H1 (cell line): ENCODE results near the gene EEF1AKMT3. TPM values are rescaled to one million over a fixed set of nuclear protein-coding genes. Genes with fewer than 3 reads are reported as not detected.

ENCODE experiments used
- BRCA1 ChIP-seq: IDR thresholded peaks from 2 replicates; pipeline ENCODE4 v1.6.1; 2012; ENCODE audit warnings: low read depth, low read length, improper control_type of control experiment
- CHD2 ChIP-seq: IDR thresholded peaks from 2 replicates; pipeline ENCODE4 v1.6.1; 2012; ENCODE audit warnings: low read length, improper control_type of control experiment
- CTBP2 ChIP-seq: IDR thresholded peaks from 2 replicates; pipeline ENCODE4 v1.7.0; 2011; ENCODE audit warnings: borderline replicate concordance, mild to moderate bottlenecking, moderate library complexity, mixed read lengths, low read length; ENCODE audit not compliant: insufficient read depth, insufficient read length
- CTCF ChIP-seq, 3 experiments: IDR thresholded peaks; 1 replicate in 2 of 3; 2 replicates in 1 of 3; pipeline versions ENCODE4 v1.5.1 to v1.6.1; 2011; ENCODE audit warnings: low read length in 3 of 3, mild to moderate bottlenecking in 3 of 3, inconsistent platforms in 2 of 3, low read depth in 1 of 3, moderate library complexity in 1 of 3; ENCODE audit not compliant: insufficient read depth in 1 of 3; ENCODE audit errors: control extremely low read depth in 1 of 3
- E2F6 ChIP-seq: IDR thresholded peaks from 2 replicates; pipeline ENCODE4 v1.6.1; 2012; ENCODE audit warnings: inconsistent platforms
- EGR1 ChIP-seq: IDR thresholded peaks from 2 replicates; pipeline ENCODE4 v1.6.1; 2011; ENCODE audit warnings: low read depth, low read length, borderline replicate concordance
- MAFK ChIP-seq: IDR thresholded peaks from 2 replicates; pipeline ENCODE4 v1.6.1; 2012; ENCODE audit warnings: low read depth, mild to moderate bottlenecking, improper control_type of control experiment, low read length
- NANOG ChIP-seq: IDR thresholded peaks from 2 replicates; pipeline ENCODE4 v1.6.1; 2011; ENCODE audit warnings: low read length, low read depth, mild to moderate bottlenecking, inconsistent platforms; ENCODE audit not compliant: insufficient read depth, poor library complexity, severe bottlenecking
- NRF1 ChIP-seq: IDR thresholded peaks from 2 replicates; pipeline ENCODE4 v1.6.1; 2011; ENCODE audit warnings: mild to moderate bottlenecking, low read depth, low read length, improper control_type of control experiment
- POLR2A ChIP-seq, 2 experiments: IDR thresholded peaks; 1 replicate in 1 of 2; 2 replicates in 1 of 2; pipeline ENCODE4 v1.6.1; 2011; ENCODE audit warnings: low read depth in 2 of 2, low read length in 2 of 2, mild to moderate bottlenecking in 2 of 2; ENCODE audit errors: control extremely low read depth in 1 of 2
- RAD21 ChIP-seq, 2 experiments: IDR thresholded peaks in 1 of 2; conservative IDR thresholded peaks in 1 of 2; 2 replicates each; pipeline ENCODE4 v1.6.1; 2011; ENCODE audit warnings: low read depth in 2 of 2, low read length in 2 of 2, improper control_type of control experiment in 1 of 2, inconsistent platforms in 1 of 2, mild to moderate bottlenecking in 1 of 2, moderate library complexity in 1 of 2
- RNF2 ChIP-seq: fragments of 200-900, 300-1000 bp; sonication (generic); IDR thresholded peaks from 2 replicates; pipeline ENCODE4 v1.7.1; 2016; ENCODE audit warnings: borderline replicate concordance, low read depth, mild to moderate bottlenecking, antibody characterized with exemption, low read length; ENCODE audit not compliant: poor library complexity, severe bottlenecking; ENCODE audit errors: missing control alignments
- SP1 ChIP-seq: IDR thresholded peaks from 2 replicates; pipeline ENCODE4 v1.6.1; 2011; ENCODE audit warnings: low read depth, low read length
- SRF ChIP-seq: IDR thresholded peaks from 2 replicates; pipeline ENCODE4 v1.6.1; 2011; ENCODE audit warnings: mild to moderate bottlenecking, low read depth, low read length, moderate library complexity
- SUZ12 ChIP-seq: fragments of 200-600 bp; sonication (generic); IDR thresholded peaks from 2 replicates; pipeline ENCODE4 v1.6.1; 2012; ENCODE audit warnings: mild to moderate bottlenecking, inconsistent platforms, low read length, moderate library complexity, mixed read lengths
- TBP ChIP-seq: IDR thresholded peaks from 2 replicates; pipeline ENCODE4 v1.6.1; 2011; ENCODE audit warnings: low read depth, low read length, improper control_type of control experiment
- TCF12 ChIP-seq: IDR thresholded peaks from 2 replicates; pipeline ENCODE4 v1.6.1; 2011; ENCODE audit warnings: low read depth, mild to moderate bottlenecking, low read length
- TEAD4 ChIP-seq: IDR thresholded peaks from 2 replicates; pipeline ENCODE4 v1.6.1; 2012; ENCODE audit warnings: low read depth, low read length, inconsistent platforms, mixed read lengths
- YY1 ChIP-seq: IDR thresholded peaks from 2 replicates; pipeline ENCODE4 v1.6.1; 2011; ENCODE audit warnings: low read depth, mild to moderate bottlenecking, low read length
- ZNF274 ChIP-seq: IDR thresholded peaks from 2 replicates; pipeline ENCODE4 v1.7.0; 2012; ENCODE audit warnings: low read length, borderline replicate concordance; ENCODE audit errors: extremely low read depth
- polyA plus RNA-seq, 7 experiments: library from polyadenylated mRNA; depleted of rRNA in 3 of 7; stranded (reverse) in 5 of 7; unstranded in 2 of 7; fragments of >200 nt in 5 of 7; fragments of 200-250 nt in 2 of 7; gene quantifications; 1 replicate in 5 of 7; 2 replicates in 1 of 7; 4 replicates in 1 of 7; pipeline versions ENCODE4 v1.2.1 to v1.2.3, GENCODE V29; 2011 to 2013; ENCODE audit warnings: missing spikeins in 2 of 7, mixed read lengths in 2 of 7
- total RNA-seq: library from RNA; stranded (reverse); fragmentation: NEBNext Ultra II Directional; extraction: Animal tissue kit (Norgen Biotek cat#: 25700); gene quantifications from 2 replicates; pipeline ENCODE4 v1.2.1, GENCODE V29; 2021

EEF1AKMT3 gene
- total and polyA plus RNA-seq, 2 of the 8 experiments (the other 6 are each of a cell fraction or from before 2014, with no cell fraction given) = 3.1 to 4.4 TPM

DNA sequence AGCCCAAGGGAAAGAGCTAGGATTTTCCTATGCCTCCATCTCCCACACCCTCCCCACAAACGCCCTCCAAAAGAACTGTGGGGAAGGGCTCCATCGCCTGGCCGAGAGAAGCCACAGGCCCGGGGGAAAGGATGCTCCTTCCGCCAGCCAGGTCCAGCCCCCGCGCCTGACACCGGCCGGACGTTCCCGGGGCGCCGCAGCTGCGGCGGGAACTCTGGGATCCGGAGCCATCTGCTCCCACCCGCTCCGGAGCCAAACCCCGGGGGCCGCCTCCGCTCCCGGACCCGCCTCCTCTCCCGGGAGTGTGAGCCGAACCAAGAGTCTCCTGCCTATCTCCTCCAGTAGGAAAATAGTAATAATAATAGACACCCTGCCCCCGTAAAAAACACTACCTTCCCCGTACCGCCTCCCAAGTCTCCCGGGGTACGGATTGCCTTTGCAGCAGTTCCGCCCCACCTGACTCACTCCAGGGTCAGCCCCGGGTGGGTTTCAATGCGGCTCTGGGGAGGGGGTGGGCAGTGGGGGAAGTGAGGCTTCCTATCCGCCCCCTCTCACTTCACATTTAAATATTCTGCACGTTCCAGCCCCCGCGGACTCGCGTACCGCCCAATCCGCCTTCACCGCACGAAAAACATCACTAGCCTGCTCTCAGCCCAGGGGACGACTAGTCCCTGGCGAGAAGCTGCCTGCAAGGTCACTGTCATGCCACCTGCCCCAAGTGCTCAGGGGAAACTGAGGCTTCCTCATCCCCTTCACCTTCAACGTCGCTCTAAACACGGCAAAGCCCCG, 36.3 kb upstream of the EEF1AKMT3 start (continued):
- peak; percentile 81; the same call in 1 of the 2 replicates for TF ChIP-seq SUZ12
- no peak for TF ChIP-seq POLR2A (IDR thresholded peaks at IDR 0.05; ENCODE audit: control extremely low read depth in 1 of 2, low read depth in 2 of 2, low read length in 2 of 2)
- peak; percentile 73 to 77 for TF ChIP-seq RAD21 (IDR thresholded peaks at IDR 0.05 in 1 of 2, conservative IDR thresholded peaks at IDR 0.05 in 1 of 2; ENCODE audit: low read depth in 2 of 2, low read length in 2 of 2)
- peak; percentile 68; the same call in 1 of the 2 replicates for TF ChIP-seq TCF12
- no peak for TF ChIP-seq NANOG
- TF ChIP-seq YY1 = peak; percentile 56; the same call in 1 of the 2 replicates
- no peak for TF ChIP-seq SRF
- 0 out of 2 replicates have a peak, but pooled peaks have one; percentile 52 for TF ChIP-seq SP1
- TF ChIP-seq NRF1 = no peak
- 0 out of 2 replicates have a peak, but pooled peaks have one; percentile 42 for TF ChIP-seq E2F6
- TF ChIP-seq CTBP2 = peak; percentile 87
- TF ChIP-seq ZNF274 = no peak
- no peak for TF ChIP-seq TEAD4
- peak; percentile 66; the same call in 1 of the 2 replicates for TF ChIP-seq EGR1
- peak; percentile 60 to 66 (median 64) for TF ChIP-seq CTCF (IDR thresholded peaks at IDR 0.05; ENCODE audit: control extremely low read depth in 1 of 3, insufficient read depth in 1 of 3, low read depth in 1 of 3, low read length in 3 of 3)
- no peak for TF ChIP-seq MAFK
- TF ChIP-seq TBP = peak; percentile 34; the same call in 1 of the 2 replicates
- TF ChIP-seq CHD2 = 0 out of 2 replicates have a peak, but pooled peaks have one; percentile 38
- TF ChIP-seq RNF2 = no peak
- no peak for TF ChIP-seq BRCA1
